GM12864 (cell line): ENCODE results near the gene ATP10B.

Source experiments
- DNase-seq: peaks from one replicate; pipeline ENCODE4 v3.0.0-alpha.2; 2011; ENCODE audit warnings: low read depth
- H3K4me3 ChIP-seq: 2 replicates; pipeline ENCODE4 v1.5.1; 2011; ENCODE audit warnings: mild to moderate bottlenecking, low read depth, low read length, control low read depth
- CTCF ChIP-seq: IDR thresholded peaks from 2 replicates; pipeline ENCODE4 v1.5.1; 2011; ENCODE audit warnings: low read depth, mild to moderate bottlenecking, moderate library complexity, low read length, control low read depth, inconsistent platforms; ENCODE audit errors: missing control alignments

ATP10B gene

GRCh38 chr5:160837749-160838593 lies 14.0 kb downstream of the ATP10B start:
- no peak overlapping the region for H3K4me3 ChIP-seq
- no peak for TF ChIP-seq CTCF
- DNase-seq = no peak

- H3K4me3 ChIP-seq = no peak overlapping the region
- DNase-seq = no peak
- TF ChIP-seq CTCF = no peak
Observed at GRCh38 chr5:160837211-160837610, 14.8 kb downstream of the ATP10B start.

DNA sequence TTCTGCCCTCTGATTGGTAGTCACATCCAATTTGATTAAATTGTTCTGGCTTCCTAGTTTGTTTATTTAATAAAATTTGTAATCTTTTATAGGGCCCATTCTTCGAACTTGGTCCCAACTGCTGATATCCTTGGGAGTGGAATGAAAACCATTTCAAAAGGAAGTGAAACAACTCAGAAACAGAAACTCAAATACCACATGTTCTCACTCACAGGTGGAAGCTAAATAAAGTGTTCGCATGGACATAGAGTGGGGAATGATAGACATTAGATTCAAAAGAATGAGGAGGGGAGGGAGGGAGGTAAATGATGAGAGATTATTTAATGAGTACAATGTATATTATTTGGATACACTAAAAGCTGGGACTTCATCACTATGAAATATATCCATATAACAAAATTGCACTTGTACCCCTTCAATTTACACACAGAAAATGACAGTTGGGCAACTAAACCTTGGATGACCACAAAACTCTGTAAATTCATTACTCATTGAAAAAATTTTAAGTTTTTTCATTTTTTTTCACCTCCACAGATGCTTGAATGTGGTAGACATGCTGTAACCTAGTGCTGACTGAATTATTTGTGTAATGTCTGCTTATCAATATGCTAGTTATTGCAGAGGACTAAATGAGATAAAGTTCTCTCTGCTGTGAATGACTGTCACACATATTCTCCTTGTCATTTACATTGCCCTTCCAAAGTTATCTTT lies 16.0 kb downstream of the ATP10B start:
- no peak overlapping the region for H3K4me3 ChIP-seq
- no peak for DNase-seq
- TF ChIP-seq CTCF = no peak

- no peak overlapping the region for H3K4me3 ChIP-seq
- no peak for DNase-seq
- TF ChIP-seq CTCF = no peak
Observed at GRCh38 chr5:160835376-160835775, 16.6 kb downstream of the ATP10B start.

DNA sequence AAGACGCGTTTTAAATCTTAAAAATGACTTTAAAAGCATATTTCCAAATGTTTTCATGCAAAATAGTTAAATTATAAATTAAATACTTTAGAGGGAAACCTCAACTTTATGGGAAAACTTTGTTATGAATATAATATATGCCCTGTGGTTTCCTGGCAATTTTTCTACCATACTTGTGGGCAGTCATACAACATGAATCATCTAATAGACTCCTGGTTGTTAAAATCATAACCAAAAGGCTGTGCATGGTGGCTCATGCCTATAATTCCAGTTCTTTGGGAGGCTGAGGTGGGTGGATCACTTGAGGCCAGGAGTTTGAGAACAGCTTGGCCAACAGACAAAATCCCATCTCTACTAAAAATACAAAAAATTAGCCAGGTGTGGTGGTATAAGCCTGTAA lies 18.2 kb downstream of the ATP10B start:
- TF ChIP-seq CTCF = no peak
- no peak for DNase-seq
- no peak overlapping the region for H3K4me3 ChIP-seq

DNA sequence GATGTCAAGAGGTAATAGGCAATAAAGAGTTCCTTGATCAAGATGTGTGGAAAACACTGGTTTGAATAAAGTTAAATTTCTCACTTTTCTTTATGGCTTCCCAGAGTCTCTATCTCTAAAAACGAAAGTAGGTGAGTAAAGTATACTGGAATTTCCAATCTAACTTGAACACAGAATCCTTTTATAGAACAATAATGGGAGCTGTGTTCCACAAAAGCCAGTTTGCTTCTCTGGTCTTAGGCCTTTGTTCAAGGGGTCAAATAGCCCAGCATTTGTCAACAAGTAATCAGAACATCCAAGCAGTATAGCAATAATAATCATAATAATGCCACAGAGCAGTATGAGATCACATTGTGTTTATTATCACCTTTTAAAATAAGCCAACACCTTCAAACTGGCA lies 20.2 kb downstream of the ATP10B start:
- no peak for DNase-seq
- H3K4me3 ChIP-seq = no peak overlapping the region
- TF ChIP-seq CTCF = no peak
